K562 (cell line): ENCODE data around the gene RGS9. TPM values are rescaled to one million over a fixed set of nuclear protein-coding genes. Genes with fewer than 3 reads are reported as not detected.

ENCODE experiments used
- ATF4 ChIP-seq: fragments of 450-650 bp; formaldehyde crosslinking; IDR thresholded peaks from 2 replicates; pipeline ENCODE4 v1.4.0; 2022; ENCODE audit warnings: mild to moderate bottlenecking, moderate library complexity
- BHLHE40 ChIP-seq: IDR thresholded peaks from 2 replicates; pipeline ENCODE4 v1.6.1; 2011; ENCODE audit warnings: low read length, improper control_type of control experiment
- CREB1 ChIP-seq, 2 experiments: sonication (generic) in 1 of 2; formaldehyde crosslinking in 1 of 2; IDR thresholded peaks; 2 replicates each; pipeline versions ENCODE4 v1.6.1 to v1.8.0; 2012 to 2022; ENCODE audit warnings: inconsistent platforms in 1 of 2, mild to moderate bottlenecking in 1 of 2, missing genetic modification reagents in 1 of 2, moderate library complexity in 1 of 2
- CREB3L1 ChIP-seq: fragments of 450-650 bp; IDR thresholded peaks from 2 replicates; pipeline ENCODE4 v1.6.1; 2014; ENCODE audit warnings: low read depth, mild to moderate bottlenecking, moderate library complexity, borderline replicate concordance
- IRF1 ChIP-seq: sonication (generic); formaldehyde crosslinking; IDR thresholded peaks from 2 replicates; pipeline ENCODE4 v1.8.0; 2022; ENCODE audit warnings: missing genetic modification reagents, mild to moderate bottlenecking, borderline replicate concordance
- MAFG ChIP-seq: fragments of 450-650 bp; conservative IDR thresholded peaks from 2 replicates; pipeline ENCODE4 v1.6.1; 2016; ENCODE audit warnings: missing genetic modification characterization, missing compliant biosample characterization
- MAX ChIP-seq: sonication (generic); formaldehyde crosslinking; IDR thresholded peaks from 2 replicates; pipeline ENCODE4 v1.9.0; 2022; ENCODE audit warnings: mild to moderate bottlenecking, missing genetic modification reagents
- MITF ChIP-seq: IDR thresholded peaks from 2 replicates; pipeline ENCODE4 v1.6.1; 2014; ENCODE audit warnings: antibody characterized with exemption
- RFX1 ChIP-seq: fragments of 450-650 bp; IDR thresholded peaks from 2 replicates; pipeline ENCODE4 v1.6.1; 2016; ENCODE audit warnings: mild to moderate bottlenecking, moderate library complexity
- SMAD3 ChIP-seq: fragments of 450-650 bp; formaldehyde crosslinking; conservative IDR thresholded peaks from 2 replicates; pipeline ENCODE4 v1.4.0; 2020; ENCODE audit warnings: mild to moderate bottlenecking
- STAT5B ChIP-seq: fragments of 250-450 bp; sonication (Bioruptor Pico); IDR thresholded peaks from 2 replicates; pipeline ENCODE4 v1.8.0; 2021; ENCODE audit warnings: mild to moderate bottlenecking, inconsistent platforms
- TRIM24 ChIP-seq, 2 experiments: fragments of 450-650 bp; IDR thresholded peaks; 2 replicates each; pipeline ENCODE4 v1.6.1; 2016
- USF2 ChIP-seq: sonication (generic); formaldehyde crosslinking; IDR thresholded peaks from 2 replicates; pipeline ENCODE4 v1.5.0; 2020; ENCODE audit warnings: missing genetic modification reagents
- YBX1 ChIP-seq: fragments of 450-650 bp; IDR thresholded peaks from 2 replicates; pipeline ENCODE4 v1.7.1; 2016; ENCODE audit warnings: mild to moderate bottlenecking
- YY1 ChIP-seq, 3 experiments: IDR thresholded peaks; 2 replicates each; pipeline ENCODE4 v1.6.1; 2011; ENCODE audit warnings: low read length in 2 of 3, mild to moderate bottlenecking in 2 of 3, moderate library complexity in 2 of 3, borderline replicate concordance in 1 of 3, control low read depth in 1 of 3, low read depth in 1 of 3; ENCODE audit not compliant: insufficient read depth in 3 of 3, insufficient replicate concordance in 2 of 3, control insufficient read depth in 1 of 3, insufficient read length in 1 of 3; ENCODE audit errors: extremely low read depth in 1 of 3
- ZNF282 ChIP-seq: sonication (generic); formaldehyde crosslinking; IDR thresholded peaks from 2 replicates; pipeline ENCODE4 v1.8.1; 2023; ENCODE audit warnings: missing genetic modification reagents
- ZNF740 ChIP-seq, 3 experiments: fragments of 200-800 bp in 1 of 3; sonication (Bioruptor generic) in 1 of 3; sonication (generic) in 1 of 3; formaldehyde crosslinking in 1 of 3; IDR thresholded peaks; 2 replicates each; pipeline versions ENCODE4 v1.6.1 to v1.8.0; 2016 to 2022; ENCODE audit warnings: mild to moderate bottlenecking in 2 of 3, missing compliant biosample characterization in 2 of 3, missing genetic modification characterization in 2 of 3, missing genetic modification reagents in 1 of 3
- ZNF764 ChIP-seq: fragments of 250-450 bp; sonication (Bioruptor Pico); IDR thresholded peaks from 2 replicates; pipeline ENCODE4 v1.4.0; 2020; ENCODE audit warnings: low read depth, mild to moderate bottlenecking, moderate library complexity
- polyA plus RNA-seq, 8 experiments: library from polyadenylated mRNA; depleted of rRNA in 4 of 8; stranded (reverse) in 5 of 8; unstranded in 3 of 8; fragments of >200 nt; fragmentation: Nextera tagmentation in 2 of 8; fragmentation: Illumina TruSeq in 1 of 8; extraction: Ambion mirVana in 2 of 8; extraction: Trizol in 1 of 8; gene quantifications; 2 replicates each; pipeline versions ENCODE4 v1.2.1 to v1.2.3, GENCODE V29; 2011 to 2014; ENCODE audit warnings: inconsistent platforms in 1 of 8, missing spikeins in 1 of 8
- total RNA-seq, 7 experiments: library from RNA; depleted of rRNA in 6 of 7; stranded (reverse); fragments of >200 nt in 6 of 7; fragmentation: Illumina TruSeq in 2 of 7; extraction: Trizol in 2 of 7; gene quantifications; 2 replicates each; pipeline versions ENCODE4 v1.2.1 to v1.2.3, GENCODE V29; 2011 to 2021; ENCODE audit warnings: low replicate concordance in 1 of 7

The RGS9 gene
- total and polyA plus RNA-seq, 9 of the 15 experiments (the other 6 are each of a cell fraction or from before 2014, with no cell fraction given) = 0.18 to 1.4 (median 0.55) TPM

- TF ChIP-seq ATF4 (CRISPR knock-in tag) = no peak
- 0 out of 2 replicates have a peak, but pooled peaks have one; percentile 36 for TF ChIP-seq ZNF764 (CRISPR knock-in tag)
- peak in 1 of 3 experiments; percentile 31 for TF ChIP-seq YY1 (IDR thresholded peaks at IDR 0.05; ENCODE audit: borderline replicate concordance in 1 of 3, control insufficient read depth in 1 of 3, extremely low read depth in 1 of 3, insufficient read depth in 3 of 3, insufficient read length in 1 of 3, insufficient replicate concordance in 2 of 3, low read depth in 1 of 3, low read length in 2 of 3)
- TF ChIP-seq MAFG (tag) = no peak
- TF ChIP-seq YBX1 = no peak
- TF ChIP-seq ZNF740 (CRISPR knock-in tag; IDR thresholded peaks at IDR 0.05) = peak; percentile 93
- no peak for TF ChIP-seq ZNF740 (tag; IDR thresholded peaks at IDR 0.05)
- no peak for TF ChIP-seq MITF
- no peak for TF ChIP-seq IRF1 (CRISPR knock-in tag)
- TF ChIP-seq CREB3L1 = no peak
- TF ChIP-seq ZNF282 (CRISPR knock-in tag) = 0 out of 2 replicates have a peak, but pooled peaks have one; percentile 41
- TF ChIP-seq RFX1 = no peak
- TF ChIP-seq CREB1 (IDR thresholded peaks at IDR 0.05) = no peak
- TF ChIP-seq CREB1 (CRISPR knock-in tag; IDR thresholded peaks at IDR 0.05) = 0 out of 2 replicates have a peak, but pooled peaks have one; percentile 42
- no peak for TF ChIP-seq STAT5B (CRISPR knock-in tag)
- 0 out of 2 replicates have a peak, but pooled peaks have one; percentile 44 for TF ChIP-seq SMAD3 (CRISPR knock-in tag)
- peak; percentile 40; the same call in 1 of the 2 replicates for TF ChIP-seq MAX (CRISPR knock-in tag)
- peak; percentile 66; the same call in 1 of the 2 replicates for TF ChIP-seq BHLHE40
- no peak for TF ChIP-seq TRIM24 (IDR thresholded peaks at IDR 0.05)
- TF ChIP-seq USF2 (CRISPR knock-in tag) = no peak
These were observed at the start of gene RGS9 (continued) for GRCh38 chr17:65137021-65137939.
